Measurements from ENCODE around the gene RSAD1. TPM values are rescaled to one million over a fixed set of nuclear protein-coding genes. Genes with fewer than 3 reads are reported as not detected.

Gene RSAD1
- total RNA-seq, 4 donors from 2014 or later = 19.9 to 29.9 (median 28.6) TPM

DNA sequence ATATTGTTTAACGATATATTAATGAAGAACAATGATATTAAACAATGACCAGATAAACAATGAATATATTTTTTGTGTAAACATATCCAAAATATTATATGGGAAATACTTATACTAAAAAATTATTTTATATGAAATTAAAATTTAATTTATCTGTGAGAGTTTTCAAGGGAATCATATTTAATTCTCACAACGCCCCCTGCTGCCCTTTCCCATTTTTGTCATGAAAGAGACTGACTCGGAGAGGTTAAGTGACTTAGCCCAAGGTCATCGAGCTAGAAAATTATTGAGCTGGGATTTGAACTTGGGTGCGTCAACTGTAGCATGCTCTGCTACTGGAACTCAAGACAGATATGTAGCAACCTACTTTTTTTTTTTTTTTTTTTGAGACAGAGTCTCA is 22.4 kb downstream of the RSAD1 start:
- TF ChIP-seq, protein P1, sequence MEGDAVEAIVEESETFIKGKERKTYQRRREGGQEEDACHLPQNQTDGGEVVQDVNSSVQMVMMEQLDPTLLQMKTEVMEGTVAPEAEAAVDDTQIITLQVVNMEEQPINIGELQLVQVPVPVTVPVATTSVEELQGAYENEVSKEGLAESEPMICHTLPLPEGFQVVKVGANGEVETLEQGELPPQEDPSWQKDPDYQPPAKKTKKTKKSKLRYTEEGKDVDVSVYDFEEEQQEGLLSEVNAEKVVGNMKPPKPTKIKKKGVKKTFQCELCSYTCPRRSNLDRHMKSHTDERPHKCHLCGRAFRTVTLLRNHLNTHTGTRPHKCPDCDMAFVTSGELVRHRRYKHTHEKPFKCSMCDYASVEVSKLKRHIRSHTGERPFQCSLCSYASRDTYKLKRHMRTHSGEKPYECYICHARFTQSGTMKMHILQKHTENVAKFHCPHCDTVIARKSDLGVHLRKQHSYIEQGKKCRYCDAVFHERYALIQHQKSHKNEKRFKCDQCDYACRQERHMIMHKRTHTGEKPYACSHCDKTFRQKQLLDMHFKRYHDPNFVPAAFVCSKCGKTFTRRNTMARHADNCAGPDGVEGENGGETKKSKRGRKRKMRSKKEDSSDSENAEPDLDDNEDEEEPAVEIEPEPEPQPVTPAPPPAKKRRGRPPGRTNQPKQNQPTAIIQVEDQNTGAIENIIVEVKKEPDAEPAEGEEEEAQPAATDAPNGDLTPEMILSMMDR (IDR thresholded peaks at IDR 0.05; ENCODE audit: low read depth) = no peak

DNA sequence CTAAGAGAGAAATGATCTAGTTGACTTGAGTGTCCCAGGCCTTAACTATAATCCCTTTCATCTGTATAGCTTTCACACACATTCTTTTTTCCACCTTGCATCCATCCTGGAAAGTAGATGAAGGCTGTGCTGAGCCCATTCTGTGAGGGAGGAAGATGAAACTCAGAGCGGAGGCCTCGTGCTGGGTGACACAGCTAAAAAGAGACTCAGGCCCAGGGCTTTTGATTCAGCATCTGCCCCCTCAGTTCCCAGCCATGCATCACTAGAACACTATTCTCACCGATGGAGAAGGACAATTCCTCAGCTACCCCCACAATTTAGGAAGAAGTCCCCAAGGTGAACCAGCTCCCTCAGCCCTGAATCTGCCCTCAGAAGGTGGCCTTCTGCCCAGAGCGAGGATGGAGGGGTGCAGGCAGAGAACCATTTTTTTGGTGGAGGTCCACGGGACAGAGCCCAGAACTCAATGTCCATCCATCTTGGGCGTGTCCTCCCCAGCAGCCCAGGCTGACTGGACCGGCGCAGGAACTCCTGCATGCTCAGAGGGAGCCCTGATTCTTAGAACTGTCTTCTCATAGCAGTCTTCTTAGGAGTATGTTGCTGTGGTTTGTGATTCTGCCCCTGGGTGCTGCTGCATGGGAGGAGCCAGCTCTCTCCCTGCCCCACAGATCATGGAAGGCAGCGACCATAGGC is 23.8 kb downstream of the RSAD1 start:
- TF ChIP-seq, protein P1 (IDR thresholded peaks at IDR 0.05; ENCODE audit: low read depth) = no peak

DNA sequence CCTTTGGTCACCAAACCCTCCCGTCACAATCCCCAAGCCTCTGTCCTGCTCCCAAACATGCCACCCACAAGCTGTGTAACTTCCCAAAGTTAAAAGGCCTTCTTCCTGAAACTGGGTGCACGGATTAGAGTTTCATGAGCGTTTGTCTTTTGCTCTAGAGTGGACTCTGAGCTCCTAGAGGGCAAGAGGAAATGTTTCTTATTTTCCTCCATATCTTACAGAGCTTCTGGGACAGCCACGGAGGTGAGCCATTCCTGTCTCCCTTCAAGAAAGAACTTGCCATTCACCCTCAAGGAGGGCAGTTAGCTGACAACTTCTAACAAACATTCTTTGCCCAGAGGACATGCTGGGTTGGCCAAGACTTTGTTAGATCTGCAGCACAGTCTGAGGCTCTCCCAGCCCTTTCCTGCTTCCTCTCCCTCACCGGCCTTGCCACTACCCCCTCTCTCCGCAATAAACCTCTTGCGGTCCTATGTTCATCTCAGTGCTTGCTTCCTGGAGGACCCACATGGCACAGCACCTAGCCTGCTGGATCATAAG is 27.0 kb downstream of the RSAD1 start:
- TF ChIP-seq, protein P1 (IDR thresholded peaks at IDR 0.05; ENCODE audit: low read depth) = no peak

DNA sequence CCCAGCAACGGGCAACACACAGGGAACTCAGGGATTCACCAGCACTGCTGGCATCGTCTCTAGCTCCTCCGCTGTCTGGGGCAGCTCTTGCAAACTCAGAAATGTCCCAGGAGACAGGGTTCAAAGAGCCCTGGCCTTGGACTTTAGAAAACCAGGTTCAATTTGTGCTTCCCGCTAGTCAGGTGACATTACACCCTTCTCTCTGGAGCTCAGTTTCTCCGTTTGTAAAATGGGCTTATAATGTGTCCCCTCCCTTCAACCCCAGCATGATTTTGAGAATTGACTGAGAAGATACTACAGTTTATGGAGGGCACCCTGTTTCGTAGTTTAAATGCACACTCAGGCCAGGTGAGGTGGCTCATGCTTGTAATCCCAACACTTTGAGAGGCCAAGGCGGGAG is 27.6 kb downstream of the RSAD1 start:
- TF ChIP-seq, protein P1 (IDR thresholded peaks at IDR 0.05; ENCODE audit: low read depth) = no peak

DNA sequence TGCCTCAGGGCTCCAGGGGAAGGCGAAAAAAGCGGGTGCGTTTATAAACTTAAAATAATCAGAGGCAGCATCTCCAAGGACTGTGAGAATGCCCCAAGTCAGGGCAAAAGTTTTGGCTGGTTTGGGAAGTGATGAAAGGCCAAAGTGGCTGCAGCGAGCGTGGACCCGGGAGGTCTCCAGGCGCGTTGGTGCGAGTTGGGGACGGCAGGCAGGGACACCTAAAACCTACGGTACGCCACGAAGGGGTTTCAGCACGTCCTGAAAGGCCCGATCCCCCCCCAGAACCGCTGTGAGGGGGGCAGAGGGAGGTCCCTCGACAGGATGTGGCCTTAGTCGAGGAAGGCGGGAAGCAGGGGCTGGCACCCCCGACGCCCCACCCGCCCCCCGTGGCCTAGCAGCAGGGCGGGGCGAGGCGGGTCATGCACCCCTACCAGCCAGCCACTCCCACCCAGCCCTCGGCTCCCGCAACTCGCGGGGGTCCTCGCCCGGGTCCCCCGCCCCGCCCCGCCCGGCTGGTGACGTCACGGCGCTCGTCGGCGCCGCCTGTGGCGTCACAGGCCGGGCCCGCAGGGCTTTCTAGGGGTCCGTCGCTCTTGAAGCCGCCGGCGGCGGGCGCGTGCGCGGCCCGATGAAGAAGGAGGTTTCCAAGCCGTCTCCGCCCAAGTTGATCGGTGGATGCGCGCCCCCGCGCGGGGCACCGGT is 29.4 kb downstream of the RSAD1 start, which contains the start of gene MYCBPAP:
Gene MYCBPAP (plus strand): TSS at position 569 of the 702 bp plus-strand sequence. CDS start 236 bp downstream, outside the sequence.
- TF ChIP-seq, protein P1 (IDR thresholded peaks at IDR 0.05; ENCODE audit: low read depth) = no peak

DNA sequence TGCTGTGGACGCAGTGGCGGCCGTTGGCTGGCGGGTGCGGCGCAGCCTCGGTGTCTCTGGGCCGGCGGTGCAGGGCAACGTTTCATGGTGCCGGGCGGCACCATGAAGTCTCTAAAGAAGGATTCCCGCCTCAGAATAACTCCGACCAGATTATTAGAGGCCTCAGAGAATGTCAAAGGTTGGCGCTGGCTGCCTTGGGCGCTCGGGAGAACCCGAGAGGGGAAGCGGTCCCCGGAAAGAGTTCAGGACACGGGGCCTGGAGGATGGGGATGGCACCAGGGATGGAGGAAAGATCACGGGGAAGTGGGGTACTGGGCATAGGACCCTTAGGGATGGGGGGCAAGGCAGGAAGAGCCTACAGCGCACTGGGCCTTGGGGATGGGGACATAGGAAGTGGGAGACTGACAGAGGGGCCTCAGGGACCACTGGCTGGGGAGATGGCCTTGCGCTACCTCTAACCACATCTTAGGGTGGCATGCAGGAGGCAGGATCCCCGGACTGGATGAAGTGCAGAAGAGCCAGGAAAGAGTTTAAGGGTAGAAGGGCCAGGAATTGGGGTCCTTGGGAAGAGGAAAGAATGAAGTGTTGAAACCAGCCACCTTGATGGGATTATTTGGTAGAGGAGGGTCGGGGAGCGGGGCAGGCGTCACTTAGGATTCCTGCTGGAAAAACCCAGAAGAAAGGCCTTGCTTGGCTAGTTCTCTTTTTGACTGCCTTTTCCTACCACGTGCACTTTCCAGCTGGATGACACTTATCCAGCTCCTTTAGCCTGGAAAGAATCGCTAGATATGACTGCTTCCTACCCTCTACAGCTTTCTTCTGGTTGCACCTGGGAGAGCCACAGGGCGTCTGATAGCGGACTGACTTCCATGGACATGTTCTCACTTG is 30.2 kb downstream of the RSAD1 start:
- TF ChIP-seq, protein P1 (IDR thresholded peaks at IDR 0.05; ENCODE audit: low read depth) = no peak
